PC-3 (cell line): ENCODE measurements around the gene ZBTB7C.

Source experiments
- EZH2phosphoT487 ChIP-seq: fragments of 300-600 bp; sonication (generic); IDR thresholded peaks from 2 replicates; pipeline ENCODE4 v1.6.1; 2018; ENCODE audit warnings: mild to moderate bottlenecking, antibody characterized with exemption, low read length, borderline replicate concordance
- TF ChIP-seq, protein P1 (sequence below): fragments of 300-600 bp; sonication (generic); conservative IDR thresholded peaks from 2 replicates; pipeline ENCODE4 v1.5.1; 2017; ENCODE audit warnings: antibody characterized with exemption, low read depth, mild to moderate bottlenecking, low read length

GRCh38 chr18:48326901-48327675 is 82.1 kb downstream of the ZBTB7C start:
- TF ChIP-seq, protein P1, sequence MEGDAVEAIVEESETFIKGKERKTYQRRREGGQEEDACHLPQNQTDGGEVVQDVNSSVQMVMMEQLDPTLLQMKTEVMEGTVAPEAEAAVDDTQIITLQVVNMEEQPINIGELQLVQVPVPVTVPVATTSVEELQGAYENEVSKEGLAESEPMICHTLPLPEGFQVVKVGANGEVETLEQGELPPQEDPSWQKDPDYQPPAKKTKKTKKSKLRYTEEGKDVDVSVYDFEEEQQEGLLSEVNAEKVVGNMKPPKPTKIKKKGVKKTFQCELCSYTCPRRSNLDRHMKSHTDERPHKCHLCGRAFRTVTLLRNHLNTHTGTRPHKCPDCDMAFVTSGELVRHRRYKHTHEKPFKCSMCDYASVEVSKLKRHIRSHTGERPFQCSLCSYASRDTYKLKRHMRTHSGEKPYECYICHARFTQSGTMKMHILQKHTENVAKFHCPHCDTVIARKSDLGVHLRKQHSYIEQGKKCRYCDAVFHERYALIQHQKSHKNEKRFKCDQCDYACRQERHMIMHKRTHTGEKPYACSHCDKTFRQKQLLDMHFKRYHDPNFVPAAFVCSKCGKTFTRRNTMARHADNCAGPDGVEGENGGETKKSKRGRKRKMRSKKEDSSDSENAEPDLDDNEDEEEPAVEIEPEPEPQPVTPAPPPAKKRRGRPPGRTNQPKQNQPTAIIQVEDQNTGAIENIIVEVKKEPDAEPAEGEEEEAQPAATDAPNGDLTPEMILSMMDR, result no peak
- TF ChIP-seq EZH2phosphoT487, result no peak
